ENCODE measurements around the gene ZNF281.

GRCh38 chr1:200409761-200410565 lies at the start of gene ZNF281:
- no peak for TF ChIP-seq CTCF (conservative IDR thresholded peaks at IDR 0.05; ENCODE audit: low read depth, low read length)
- no peak for TF ChIP-seq RCOR1 (IDR thresholded peaks at IDR 0.05; ENCODE audit: insufficient replicate concordance, low read length)
- TF ChIP-seq POLR2A (IDR thresholded peaks at IDR 0.05; ENCODE audit: low read depth, low read length): peak; percentile 80
- 0 out of 2 replicates have a peak, but pooled peaks have one; percentile 42 for TF ChIP-seq MXI1 (IDR thresholded peaks at IDR 0.05; ENCODE audit: borderline replicate concordance, low read depth, low read length)
- TF ChIP-seq MAZ (IDR thresholded peaks at IDR 0.05; ENCODE audit: borderline replicate concordance, low read depth, low read length): peak; percentile 92
- no peak for TF ChIP-seq CHD1 (IDR thresholded peaks at IDR 0.05; ENCODE audit: low read depth, low read length)
- TF ChIP-seq SMC3 (IDR thresholded peaks at IDR 0.05; ENCODE audit: low read depth, low read length): no peak
- TF ChIP-seq CEBPB (IDR thresholded peaks at IDR 0.05; ENCODE audit: low read depth, low read length): no peak
- TF ChIP-seq BHLHE40 (IDR thresholded peaks at IDR 0.05; ENCODE audit: low read depth, low read length): no peak
